Activated CD4-positive, alpha-beta T cell treated with anti-CD3 and anti-CD28 coated beads for 1 hour (primary cell): ENCODE data around the gene OFD1.
"Not testable (repeated sequence)": the region's sequence is repeated elsewhere in the genome, so short reads cannot be mapped to it uniquely, and the experiment has no call there.

Experiments used
- DNase-seq: peaks from one replicate; pipeline ENCODE4 v3.0.0-alpha.2; 2020

OFD1 gene

DNA sequence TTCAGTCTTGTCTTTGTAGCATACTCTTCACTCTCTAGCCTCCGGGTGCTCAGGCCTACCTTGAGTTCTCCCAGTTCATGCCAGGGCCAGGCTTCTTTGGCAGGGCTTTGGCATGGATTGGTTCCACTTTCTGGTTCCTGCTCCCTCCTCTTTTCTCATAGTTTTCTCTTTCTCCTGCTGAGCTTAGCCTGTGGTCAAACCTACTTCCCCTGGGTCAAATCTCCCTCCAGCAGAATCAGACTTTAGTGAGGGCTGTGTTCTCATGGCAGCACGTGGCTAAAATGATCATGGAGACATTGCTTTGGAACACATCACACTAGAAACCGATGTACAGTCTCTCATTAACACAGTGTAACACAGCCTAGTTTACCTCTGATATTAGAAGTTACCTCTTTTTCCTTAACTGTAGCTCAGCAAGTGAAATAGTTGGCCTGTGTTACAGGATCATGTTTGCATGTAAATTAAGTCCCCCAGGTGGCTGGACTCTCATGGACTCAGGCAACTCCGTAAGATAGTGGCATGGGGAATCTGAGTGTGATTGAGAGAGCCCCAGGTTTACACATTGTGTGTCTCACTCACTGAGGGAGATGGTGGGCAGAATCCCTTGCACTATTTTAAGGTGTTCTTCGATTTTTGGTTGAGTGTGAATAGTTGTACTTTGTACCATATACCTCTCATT lies 32.3 kb upstream of the OFD1 start:
- no peak for DNase-seq

- DNase-seq = no peak
These were observed 31.4 kb upstream of the OFD1 start for GRCh38 chrX:13703135-13703534.

GRCh38 chrX:13703589-13703988 lies 31.0 kb upstream of the OFD1 start:
- no peak for DNase-seq

GRCh38 chrX:13711141-13711540 lies 23.4 kb upstream of the OFD1 start:
- no peak for DNase-seq

GRCh38 chrX:13716455-13716854 lies 18.1 kb upstream of the OFD1 start:
- DNase-seq = no peak

DNA sequence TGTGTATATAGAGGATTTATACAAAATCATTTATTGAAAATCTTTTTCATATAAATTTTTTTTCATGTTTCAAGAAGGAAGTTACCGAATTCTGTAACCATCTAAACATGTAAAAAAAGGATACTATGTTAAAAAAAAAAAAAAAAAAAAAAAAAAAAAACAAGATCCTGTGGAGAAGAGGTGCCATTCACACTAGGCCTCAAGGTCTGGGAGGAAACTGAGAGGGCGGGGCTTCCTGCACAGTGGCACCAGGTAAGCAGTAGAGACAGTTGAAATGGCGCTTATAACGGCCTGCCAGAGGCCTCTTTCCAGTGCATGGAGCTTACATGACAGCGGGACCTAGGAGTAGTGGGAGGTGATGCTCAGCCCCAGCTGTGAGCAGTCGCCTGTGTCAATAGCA lies 17.6 kb upstream of the OFD1 start:
- DNase-seq = no peak

DNA sequence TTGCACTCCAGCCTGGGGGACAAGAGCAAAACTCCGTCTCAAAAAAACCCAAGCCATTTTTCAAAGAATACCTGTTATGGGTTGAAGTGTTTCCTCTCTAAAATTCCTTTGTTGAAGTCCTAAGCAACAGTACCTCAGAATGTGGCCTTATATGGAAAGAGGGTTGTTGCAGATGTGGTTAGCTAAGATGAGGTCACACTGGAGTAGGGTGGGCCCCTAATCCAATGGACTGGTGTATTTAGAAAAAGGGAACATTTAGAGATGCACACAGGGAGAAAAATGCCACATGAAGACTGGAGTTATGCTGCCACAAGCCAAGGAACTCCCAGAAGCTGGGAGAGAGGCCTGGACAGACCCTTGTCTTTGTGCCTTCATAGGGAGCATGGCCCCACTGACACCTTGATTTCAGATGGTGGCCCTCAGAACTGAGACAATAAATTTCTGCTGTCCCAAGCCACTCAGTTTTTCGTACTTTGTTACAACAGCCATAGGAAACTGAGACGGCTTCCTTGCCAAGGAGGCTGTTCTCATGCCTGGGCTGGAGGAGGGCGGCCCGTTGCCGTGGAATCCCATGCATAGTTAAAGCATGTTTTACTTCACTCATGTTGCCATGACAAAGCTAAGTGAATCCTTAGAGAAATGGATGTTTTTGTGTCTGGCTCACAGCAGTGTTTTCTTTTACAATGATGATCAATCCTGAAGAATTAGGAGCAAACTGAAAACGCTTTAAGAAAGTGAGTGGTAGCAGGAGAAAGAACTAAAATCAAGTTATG lies 16.7 kb upstream of the OFD1 start:
- no peak for DNase-seq

DNA sequence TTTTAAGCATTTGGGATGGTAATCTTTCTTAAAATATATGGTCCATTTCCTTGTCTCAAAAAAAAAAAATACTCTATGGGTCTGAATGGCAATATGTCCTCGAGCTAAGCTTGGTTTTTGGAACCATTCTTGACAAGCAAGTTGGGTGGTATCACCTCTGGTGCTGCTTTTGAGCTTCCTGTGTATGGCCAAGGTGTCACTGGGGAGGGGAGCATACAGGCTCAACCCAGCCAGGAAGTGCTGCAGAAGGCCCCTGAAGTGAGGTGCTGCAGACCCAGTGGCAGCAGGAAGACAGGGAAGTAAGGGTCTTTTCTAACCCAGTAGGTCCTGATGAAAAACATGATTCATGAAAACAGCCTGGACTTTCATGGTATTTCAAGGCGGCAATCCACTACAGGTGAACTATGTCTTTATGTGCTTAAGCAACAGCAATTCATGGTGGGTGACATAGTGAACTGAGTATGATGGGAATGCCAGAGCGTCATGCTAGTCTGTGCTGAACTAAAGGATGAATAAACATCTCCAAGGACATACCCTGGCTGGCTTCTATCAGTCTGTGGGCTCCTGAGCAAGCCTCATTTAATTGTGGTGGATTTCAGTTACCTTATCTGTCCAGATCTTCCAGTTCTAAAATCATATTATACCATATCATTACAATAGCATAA lies 15.2 kb upstream of the OFD1 start:
- no peak for DNase-seq

GRCh38 chrX:13721371-13721770 lies 13.2 kb upstream of the OFD1 start:
- no peak for DNase-seq

DNA sequence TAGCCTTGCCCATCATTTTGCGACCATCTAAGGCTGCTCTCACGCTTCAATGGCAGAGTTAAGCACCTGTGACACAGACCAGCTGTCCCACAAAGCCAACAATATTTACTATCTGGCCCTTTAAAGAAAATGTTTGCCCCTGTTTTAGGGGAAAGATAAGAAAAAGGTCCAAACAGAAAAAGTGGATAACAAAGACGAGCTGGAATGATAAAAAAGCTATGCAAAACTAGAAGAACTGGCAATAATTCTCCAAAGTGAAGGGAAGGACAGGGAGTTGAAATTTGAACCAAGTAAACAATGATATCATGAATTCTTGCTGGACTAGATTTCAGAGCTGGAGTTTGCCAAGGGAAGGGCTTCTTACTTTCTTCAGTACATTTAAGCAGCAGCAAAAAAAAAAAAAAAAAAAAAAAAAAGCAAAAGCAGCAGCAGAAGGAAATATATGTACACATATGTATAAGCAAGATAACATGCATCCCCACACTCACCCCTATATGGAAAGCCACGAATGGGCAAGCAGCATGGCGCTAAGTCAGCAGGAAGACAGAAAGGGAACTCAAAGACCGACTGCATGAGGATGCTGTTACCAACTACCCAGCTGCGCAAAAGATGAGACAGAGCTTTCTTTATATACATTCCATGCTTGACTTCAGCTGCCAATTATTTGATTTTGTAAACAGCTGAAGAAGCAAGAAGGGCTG lies 12.6 kb upstream of the OFD1 start:
- no peak for DNase-seq

DNA sequence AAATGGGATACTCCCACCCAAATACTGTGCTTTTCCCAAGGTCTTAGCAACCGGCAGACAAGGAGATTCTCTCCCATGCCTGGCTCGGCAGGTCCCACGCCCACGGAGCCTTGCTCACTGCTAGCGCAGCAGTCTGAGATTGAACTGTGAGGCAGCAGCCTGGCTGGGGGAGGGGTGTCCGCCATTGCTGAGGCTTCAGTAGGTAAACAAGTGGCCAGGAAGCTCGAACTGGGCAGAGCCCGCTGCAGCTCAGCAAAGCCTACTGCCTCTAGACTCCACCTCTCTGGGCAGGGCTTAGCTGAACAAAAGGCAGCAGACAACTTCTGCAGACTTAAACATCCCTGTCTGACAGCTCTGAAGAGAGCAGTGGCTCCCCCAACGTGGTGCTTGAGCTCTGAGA lies 9.7 kb upstream of the OFD1 start:
- peak; percentile 12 for DNase-seq

- not testable (repeated sequence) for DNase-seq
These were observed 8.0 kb upstream of the OFD1 start for GRCh38 chrX:13726583-13726982.

DNA sequence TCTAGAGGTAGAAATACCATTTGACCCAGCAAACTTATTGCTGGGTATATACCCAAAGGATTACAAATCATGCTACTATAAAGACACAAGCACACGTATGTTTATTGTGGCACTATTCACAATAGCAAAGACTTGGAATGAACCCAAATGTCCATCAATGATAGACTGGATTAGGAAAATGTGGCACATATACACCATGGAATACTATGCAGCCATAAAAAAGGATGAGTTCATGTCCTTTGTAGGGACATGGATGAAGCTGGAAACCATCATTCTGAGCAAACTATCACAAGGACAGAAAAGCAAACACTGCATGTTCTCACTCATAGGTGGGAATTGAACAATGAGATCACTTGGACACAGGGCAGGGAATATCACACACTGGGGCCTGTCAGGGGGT lies 4.0 kb upstream of the OFD1 start:
- not testable (repeated sequence) for DNase-seq

GRCh38 chrX:13732246-13733067 lies 2.1 kb upstream of the OFD1 start:
- no peak for DNase-seq

DNA sequence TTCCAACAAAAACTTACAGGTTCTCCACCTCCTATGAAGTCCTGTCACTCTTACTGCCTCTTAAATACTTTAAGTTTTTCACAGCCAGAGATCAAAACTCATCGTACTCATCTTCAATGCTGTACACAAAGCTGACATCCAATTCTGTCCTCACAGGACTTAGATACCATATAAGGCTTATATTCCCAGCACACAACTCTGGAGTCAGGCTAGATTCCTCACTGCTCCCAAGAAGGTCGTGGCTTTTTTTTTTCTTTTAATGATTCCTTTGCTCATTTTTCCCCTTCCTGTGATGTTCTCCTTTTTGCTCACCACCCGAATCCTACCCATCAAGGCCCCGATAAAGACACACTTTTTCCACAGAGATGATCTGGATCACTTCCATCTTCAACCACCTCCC lies 1.0 kb upstream of the OFD1 start:
- DNase-seq = no peak

DNA sequence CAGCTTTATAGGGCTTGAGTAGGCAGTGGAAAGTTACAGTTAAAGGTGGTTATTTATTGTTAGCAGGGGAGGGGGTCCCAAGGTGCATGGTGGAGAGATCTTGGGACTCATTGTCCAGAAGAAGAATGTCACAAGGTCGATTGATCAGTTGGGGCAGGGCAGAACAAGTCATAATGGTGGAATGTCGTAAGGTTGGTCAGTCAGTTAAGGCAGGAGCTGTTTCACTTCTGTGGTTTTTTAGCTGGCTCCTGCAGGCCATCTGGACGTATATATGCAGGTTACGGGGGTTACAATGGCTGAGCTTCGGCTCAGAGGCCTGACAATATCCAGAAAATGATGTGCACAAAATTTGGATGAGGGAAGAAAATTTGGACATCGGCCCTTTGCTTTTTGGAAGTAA lies 7.1 kb downstream of the OFD1 start:
- DNase-seq = no peak

DNA sequence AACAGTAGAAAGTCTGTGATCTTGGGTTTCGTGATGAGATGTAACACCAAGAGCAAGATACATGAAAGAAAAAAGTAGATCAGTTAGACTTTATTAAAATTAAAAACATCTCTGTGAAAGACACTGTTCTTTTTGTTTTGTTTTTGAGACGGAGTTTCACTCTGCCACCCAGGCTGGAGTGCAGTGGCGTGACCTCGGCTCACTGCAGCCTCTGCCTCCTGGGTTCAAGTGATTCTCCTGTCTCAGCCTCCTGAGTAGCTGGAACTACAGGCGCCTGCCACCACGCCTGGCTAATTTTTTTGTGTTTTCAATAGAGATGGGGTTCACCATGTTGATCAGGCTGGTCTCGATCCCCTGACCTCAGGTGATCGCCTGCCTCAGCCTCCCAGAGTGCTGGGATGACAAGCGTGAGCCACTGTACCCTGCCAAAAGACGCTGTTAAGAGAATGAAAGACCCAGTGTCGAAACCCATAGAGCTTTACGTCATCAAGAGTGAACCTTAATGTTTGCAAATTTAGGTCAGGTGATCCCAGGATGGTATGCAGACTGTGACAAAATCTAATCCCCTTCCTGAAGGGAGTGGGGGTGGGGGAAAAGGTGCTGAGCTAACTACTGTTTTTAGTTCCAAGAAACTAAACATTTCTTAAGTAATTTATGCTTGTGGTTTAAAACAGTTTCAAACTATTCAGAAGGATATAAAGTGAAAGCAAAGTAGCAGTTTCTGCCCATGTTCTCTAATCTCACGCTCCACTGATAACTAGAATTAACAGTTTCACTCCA lies 8.0 kb downstream of the OFD1 start:
- no peak for DNase-seq

DNA sequence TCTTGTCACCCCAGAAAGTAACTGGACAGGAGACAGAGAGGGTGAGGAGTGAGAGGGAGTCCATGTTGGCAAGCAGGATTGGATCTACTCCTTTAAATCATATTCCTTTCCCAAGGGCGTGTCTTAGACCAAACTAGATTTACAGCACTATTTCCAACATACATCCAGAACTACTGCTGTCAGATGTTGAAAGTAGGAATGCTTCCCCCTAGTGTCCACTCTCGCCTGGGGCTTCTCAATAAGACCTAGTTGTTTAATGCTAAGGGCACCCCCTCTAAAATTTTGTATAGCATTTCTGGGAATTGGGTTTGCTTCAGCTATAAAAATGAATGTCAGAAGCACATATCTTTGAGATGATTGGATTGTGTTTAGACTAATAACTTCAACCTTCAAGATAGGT lies 13.3 kb downstream of the OFD1 start:
- no peak for DNase-seq

GRCh38 chrX:13748486-13748885 lies 13.9 kb downstream of the OFD1 start:
- DNase-seq = no peak

DNA sequence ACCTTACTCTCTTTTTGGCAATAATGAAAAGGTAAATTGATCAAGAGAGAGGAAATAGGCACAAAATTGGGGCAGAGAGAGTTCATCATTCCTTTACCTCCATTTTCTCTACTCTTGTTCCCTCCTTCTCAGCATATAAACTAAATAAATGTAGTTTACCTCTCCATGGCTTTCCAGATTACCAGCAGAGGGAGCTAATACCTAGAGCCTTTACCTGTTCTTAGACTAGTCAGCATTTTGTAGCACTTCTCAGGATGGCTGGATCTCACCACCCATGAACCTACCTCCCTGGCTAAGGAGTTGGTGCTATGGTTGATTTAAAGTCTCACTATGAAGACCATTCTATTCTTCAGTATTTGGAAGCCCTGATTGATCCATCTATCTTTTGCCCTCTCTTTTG lies 15.7 kb downstream of the OFD1 start:
- no peak for DNase-seq

- DNase-seq = no peak
These were observed 16.3 kb downstream of the OFD1 start for GRCh38 chrX:13750812-13751211.

DNA sequence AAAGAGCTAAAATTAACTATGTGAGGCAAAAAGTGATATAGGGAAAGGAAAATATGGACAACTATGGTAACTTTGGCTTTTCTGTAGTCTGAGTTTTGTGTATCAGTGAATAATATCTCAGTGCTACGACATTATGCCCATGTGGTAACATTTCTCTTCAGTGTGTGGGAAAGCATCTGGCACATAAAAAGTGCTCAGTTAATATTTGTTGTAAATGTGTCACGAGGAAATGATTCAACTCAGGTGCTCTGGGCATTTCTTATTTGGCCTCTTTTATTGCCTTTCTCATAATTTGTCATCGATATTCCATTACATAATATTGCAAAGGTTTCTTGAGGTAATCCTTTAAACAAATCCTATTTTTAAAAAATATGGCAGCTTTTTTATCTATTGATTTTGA lies 17.6 kb downstream of the OFD1 start:
- DNase-seq = no peak
